HG03039 (cell line): Measurements from ENCODE around the gene IL11.

Experiments used
- ATAC-seq: cut with Tn5 transposase; IDR thresholded peaks from one replicate; pipeline ENCODE4 v1.9.1; 2021; ENCODE audit warnings: mild to moderate bottlenecking, moderate library complexity; ENCODE audit not compliant: unreplicated experiment

The IL11 gene

DNA sequence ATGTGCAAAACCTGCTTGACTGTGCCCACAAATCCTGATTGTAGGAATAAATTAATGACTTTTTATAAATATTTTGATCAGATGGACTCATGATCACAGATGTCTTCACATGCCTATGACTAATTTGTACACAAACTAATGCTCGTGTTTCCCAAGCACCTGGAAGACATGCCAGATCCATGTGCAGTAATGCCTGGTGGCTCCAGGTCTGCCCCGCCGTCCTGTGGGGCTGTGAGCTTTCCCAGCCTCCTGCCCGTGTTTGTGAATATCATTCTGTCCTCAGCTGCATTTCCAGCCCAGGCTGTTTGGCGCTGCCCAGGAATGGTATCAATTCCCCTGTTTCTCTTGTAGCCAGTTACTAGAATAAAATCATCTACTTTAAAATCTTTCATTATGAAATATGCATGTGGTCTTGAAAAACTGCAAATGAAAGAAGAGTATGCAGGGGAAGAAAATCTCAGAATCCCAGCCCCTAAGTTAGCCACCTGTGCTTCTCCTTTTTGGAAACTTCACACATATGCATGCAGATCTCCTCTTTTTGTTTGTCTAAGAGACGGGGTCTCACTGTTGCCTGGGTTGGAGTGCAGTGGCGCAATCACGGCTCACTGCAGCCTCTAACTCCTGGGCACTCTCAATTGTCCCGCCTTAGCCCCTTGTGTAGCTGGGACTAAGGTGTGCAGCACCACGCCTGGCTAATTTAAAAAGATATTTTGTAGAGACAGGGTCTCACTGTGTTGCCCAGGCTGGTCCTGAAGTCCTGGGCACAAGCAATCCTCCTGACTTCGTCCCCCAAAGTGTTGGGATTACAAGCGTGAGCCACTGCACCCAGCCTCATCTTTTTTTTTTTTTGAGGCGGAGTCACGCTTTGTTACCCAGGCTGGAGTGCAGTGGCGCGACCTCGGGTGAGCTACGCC lies 21.7 kb upstream of the IL11 start:
- ATAC-seq: no peak

DNA sequence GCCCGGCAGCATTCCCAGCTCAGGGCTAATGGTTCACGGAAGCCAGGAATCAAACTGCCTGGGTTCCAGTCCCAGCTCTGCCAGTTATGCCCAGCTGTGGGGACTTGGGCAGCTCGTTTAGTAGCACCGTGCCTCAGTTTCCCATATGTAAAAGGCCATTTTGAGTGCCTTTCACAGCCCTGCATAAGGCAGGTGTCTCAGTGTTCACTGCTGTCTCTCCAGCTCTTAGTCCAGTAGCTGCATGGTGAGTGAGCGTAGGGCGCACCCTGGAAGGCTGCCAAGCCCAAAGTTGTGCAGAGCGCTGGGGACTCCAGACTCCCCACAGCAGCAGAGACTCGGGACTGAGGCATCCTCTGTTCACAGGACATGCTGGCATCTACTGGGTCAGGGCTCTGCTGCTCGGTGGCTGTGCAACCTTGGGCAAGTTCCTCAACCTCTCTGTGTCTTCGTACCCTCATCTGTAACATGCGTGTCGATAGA lies 21.0 kb upstream of the IL11 start:
- no peak for ATAC-seq

DNA sequence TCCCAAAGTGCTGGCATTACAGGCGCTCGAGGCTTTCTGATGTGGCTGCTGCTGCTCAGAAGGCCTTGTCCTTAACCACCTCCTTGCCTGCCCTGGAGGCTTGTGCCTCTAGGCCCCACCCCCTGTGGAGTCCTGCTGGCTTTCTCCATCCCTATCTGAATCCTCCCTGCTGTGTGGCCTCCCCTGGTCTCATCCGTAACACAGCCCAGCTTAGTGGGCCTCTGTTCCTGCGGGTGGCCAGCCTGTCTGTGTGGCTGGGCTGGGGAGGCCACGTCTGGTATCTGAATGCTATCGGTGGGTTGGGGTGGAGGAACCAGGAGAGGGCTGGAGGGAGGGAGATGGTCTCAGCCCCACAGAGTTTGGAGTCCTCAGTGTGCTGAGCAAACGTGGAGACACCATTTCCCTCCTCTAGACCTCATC lies 20.2 kb upstream of the IL11 start:
- ATAC-seq: no peak

DNA sequence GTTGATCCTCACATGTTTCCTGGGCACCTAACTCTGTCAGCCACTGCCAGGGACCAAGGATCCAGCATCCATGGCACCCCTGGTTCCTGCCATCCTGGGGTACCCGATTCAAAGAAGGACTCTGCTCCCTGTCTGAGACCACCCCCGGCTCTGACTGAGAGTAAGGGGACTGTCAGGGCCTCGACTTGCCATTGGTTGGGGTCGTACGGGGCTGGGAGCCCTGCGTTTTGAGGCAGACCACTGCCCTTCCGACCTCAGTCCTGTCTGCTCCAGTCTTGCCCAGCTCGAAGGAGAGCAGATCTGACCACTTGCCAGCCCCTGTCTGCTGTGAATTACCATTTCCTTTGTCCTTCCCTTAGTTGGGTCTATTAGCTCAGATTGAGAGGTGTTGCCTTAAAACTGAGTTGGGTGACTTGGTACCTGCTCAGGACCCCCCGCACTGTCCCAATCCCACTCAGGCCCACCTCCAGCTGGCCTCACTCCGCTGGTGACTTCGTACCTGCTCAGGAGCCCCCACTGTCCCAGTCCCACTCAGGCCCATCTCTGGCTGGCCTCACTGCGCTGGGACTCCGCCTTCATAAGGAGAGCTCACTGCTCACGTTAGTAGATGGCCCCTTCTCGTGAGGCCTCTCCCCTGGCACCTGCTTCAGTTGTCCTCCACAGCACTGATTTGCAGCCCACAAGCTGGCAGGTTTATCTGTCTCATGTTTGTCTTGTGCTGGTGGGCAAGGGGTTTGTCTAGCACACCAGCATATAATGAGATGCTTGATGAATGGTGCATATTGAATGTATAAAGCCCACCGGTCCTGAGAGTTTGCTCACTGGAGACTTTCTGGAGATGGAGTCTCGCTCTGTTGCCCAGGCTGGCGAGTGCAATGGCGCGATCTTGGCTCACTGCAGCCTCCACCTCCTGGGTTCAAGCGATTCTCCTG lies 19.4 kb upstream of the IL11 start:
- ATAC-seq: no peak

DNA sequence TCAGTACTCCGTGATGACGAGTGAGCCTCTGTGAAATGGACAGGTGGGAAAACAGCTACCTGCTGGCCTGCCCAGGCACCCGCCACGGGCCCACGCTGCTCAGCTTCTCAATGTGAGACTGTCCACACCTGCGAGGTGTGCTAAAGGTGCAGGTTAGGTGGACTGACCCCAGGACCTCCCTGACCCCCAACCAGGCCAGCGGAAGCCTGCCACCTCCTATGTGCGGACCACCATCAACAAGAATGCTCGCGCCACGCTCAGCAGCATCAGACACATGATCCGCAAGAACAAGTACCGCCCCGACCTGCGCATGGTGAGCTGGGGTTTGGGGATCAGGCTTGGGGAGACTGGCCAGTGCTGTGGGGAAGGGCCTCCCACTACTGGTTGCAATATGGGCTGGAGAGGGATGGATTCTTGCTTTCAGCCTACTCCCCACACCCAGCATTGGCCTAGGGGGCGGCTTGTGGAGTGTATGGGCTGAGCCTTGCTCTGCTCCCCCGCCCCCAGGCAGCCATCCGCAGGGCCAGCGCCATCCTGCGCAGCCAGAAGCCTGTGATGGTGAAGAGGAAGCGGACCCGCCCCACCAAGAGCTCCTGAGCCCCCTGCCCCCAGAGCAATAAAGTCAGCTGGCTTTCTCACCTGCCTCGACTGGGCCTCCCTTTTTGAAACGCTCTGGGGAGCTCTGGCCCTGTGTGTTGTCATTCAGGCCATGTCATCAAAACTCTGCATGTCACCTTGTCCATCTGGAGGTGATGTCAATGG lies 17.7 kb upstream of the IL11 start:
- ATAC-seq: no peak

GRCh38 chr19:55386493-55386971 lies 16.3 kb upstream of the IL11 start:
- ATAC-seq: no peak

DNA sequence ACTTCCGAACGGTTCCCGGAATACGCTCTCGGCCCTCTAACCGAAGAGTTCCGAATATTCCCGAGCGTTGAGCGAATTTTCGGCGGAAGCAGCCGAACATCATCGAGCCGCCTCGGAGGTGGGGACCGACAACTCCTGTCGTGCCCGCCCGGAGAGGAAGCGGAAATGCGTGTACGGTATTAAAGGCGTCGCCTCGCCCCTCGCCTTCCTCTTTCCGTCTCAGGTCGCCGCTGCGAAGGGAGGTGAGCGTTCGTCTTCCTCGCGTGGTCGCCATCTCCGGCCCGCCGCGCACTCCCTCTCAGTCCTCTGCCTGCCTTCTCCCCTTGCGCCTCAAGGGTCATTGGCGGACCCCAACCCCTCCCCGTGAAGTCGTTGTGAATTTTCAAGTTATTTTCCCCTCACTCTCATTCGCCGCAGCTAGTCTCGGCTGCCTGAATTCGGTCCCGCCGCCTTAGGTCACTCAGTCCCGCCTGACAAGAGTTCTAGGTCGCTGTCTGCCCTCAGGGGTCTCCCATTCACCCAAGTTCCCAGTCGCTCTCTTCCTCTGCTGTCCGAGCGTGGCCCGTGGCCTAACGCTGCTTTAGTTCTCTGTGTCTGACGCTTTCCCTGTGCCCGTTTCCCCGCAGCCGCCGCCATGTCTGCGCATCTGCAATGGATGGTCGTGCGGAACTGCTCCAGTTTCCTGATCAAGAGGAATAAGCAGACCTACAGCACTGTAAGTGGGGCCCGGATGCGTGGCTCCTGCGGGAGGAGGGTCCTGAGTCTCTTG lies 15.6 kb upstream of the IL11 start, which contains the start of gene RPL28:
TSS of gene RPL28 (plus strand) at position 209 of the 769 bp plus-strand sequence. CDS start at position 635, 426 bp downstream.
- peak; percentile 60 for ATAC-seq

DNA sequence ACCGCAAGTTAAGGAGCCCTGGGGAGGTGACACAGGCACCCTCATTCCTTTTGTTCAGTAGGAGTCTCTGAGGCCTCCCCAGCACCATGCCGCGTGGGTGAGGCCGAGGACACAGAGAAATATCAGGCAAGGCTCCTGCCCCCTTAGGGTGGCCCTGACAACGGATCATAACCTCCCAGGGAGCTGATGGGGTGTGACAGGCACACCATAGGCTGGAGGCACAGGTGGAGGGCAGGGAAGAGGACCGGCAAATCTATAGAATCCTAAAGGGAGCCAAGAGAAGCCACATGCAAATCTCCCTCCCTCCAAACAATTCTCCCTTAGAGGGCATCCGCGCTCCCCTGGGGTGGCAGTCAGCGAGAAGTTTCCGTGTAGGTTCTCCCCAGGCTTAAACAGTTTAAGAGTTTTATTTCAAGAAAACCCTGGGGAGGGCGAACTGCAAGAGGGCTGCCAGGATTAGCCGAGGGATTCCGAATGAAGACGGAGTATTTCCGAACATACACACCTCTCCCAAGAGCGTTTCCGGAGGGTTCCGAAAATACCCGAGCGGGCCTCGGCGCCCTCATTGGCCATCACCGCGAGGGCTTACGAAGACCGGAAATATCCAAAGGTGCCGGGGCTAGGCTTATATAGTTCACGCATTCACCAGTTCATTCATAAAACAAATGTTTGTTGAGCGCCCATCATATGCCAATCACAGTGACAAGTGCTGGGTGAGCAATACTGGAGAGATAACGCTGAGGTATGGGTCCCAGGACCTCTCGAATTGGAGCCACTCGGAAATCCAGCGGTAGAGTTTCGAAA lies 14.9 kb upstream of the IL11 start:
- ATAC-seq: peak; percentile 33

- no peak for ATAC-seq
These were observed 14.1 kb upstream of the IL11 start, which contains the start of gene TMEM238 for GRCh38 chr19:55384131-55384919. Gene TMEM238, minus strand, starts transcription at chr19:55384292. Its CDS starts 33 bp downstream, at chr19:55384259.

DNA sequence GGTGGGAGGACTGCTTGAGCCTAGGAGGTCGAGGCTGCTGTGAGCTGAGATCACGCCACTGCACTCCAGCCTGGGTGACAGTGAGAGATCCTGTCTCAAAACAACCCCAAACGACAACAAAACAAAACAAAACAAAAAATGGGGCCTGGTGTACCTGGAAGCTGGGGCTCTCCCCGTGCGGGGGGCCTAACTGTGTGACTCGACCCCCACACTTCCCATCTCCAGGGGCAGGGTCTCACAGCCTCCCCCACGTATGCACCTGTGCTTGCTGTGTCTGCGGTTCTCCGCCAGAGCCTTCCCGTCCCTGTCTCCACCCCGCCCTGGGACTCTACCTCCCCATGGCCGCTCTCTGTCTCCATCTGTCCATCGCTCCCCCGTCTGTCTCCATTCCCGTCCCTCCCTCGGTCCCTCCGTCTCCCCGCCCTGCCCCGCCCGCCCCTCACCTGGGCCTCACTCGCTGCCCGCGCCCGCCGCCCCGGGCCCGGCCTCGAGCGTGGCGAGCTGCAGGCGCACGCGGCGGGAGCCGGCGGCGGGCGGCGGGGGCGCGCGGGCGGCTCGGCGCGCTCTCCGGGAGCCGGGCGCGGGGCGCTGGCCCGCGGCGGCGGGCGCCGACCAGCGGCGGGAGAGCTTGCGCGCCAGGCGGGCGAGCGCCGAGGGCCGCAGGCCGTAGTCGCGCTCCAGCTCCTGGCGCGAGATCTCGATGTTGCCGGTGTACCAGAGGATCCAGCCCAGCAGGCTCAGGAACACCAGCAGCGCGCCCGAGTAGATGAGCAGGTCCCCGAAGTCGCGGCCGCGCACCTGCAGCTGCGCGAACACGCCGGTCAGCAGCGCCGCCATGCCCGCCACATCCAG lies 13.2 kb upstream of the IL11 start:
- ATAC-seq: no peak

GRCh38 chr19:55382522-55383054 lies 12.3 kb upstream of the IL11 start:
- ATAC-seq: no peak

DNA sequence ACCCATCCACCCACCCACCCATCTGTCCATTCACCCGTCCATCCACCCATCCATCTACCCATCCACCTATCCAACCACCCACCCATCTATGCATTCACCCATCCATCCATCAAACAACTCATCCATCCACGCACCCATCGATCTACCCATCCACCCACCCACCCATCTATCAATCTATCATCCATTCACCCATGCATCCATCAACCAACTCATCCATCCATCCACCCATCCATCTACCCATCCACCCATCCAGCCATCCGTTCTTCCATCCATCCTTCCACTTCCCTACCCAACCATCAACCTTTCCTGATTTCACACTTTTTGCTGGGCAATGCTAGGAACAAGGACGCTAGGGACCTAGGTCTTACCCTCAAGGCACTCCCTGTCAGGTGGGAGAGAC lies 11.8 kb upstream of the IL11 start:
- no peak for ATAC-seq

GRCh38 chr19:55379174-55379573 lies 8.9 kb upstream of the IL11 start:
- ATAC-seq: no peak

GRCh38 chr19:55377356-55378131 lies 7.3 kb upstream of the IL11 start:
- no peak for ATAC-seq

- ATAC-seq: no peak
These were observed 6.1 kb upstream of the IL11 start, which contains the start of gene TMEM190 for GRCh38 chr19:55376241-55376933. Gene TMEM190, plus strand, starts transcription at chr19:55376826. Its CDS starts 28 bp downstream, at chr19:55376854.
